ENCODE results near the gene MYO1D. TPM values are rescaled to one million over a fixed set of nuclear protein-coding genes. Genes with fewer than 3 reads are reported as not detected.

MYO1D gene
- total RNA-seq, 4 donors from 2014 or later, result 46.3 to 139 (median 80.0) TPM

DNA sequence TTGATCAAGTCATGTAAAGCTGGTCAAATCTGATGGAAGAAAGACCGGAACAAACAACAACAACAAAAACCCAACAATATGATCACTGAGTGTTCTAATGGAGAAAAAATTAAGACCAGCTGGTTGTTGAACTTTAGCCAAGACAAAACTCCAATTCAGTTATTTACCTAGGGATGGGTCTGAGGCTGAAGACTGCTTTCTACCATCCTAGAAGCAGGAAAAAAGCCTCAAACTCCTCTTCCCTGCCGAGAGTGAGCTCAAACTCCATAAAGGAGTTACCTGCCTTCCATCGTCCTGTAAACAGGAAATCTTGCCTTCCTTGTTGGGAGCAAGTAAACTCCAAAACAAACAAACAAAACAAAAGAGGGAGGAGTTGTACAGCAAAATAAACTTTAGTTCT, 28.0 kb upstream of the MYO1D start:
- TF ChIP-seq, protein P1, sequence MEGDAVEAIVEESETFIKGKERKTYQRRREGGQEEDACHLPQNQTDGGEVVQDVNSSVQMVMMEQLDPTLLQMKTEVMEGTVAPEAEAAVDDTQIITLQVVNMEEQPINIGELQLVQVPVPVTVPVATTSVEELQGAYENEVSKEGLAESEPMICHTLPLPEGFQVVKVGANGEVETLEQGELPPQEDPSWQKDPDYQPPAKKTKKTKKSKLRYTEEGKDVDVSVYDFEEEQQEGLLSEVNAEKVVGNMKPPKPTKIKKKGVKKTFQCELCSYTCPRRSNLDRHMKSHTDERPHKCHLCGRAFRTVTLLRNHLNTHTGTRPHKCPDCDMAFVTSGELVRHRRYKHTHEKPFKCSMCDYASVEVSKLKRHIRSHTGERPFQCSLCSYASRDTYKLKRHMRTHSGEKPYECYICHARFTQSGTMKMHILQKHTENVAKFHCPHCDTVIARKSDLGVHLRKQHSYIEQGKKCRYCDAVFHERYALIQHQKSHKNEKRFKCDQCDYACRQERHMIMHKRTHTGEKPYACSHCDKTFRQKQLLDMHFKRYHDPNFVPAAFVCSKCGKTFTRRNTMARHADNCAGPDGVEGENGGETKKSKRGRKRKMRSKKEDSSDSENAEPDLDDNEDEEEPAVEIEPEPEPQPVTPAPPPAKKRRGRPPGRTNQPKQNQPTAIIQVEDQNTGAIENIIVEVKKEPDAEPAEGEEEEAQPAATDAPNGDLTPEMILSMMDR (IDR thresholded peaks at IDR 0.05; ENCODE audit: low read depth), result no peak

DNA sequence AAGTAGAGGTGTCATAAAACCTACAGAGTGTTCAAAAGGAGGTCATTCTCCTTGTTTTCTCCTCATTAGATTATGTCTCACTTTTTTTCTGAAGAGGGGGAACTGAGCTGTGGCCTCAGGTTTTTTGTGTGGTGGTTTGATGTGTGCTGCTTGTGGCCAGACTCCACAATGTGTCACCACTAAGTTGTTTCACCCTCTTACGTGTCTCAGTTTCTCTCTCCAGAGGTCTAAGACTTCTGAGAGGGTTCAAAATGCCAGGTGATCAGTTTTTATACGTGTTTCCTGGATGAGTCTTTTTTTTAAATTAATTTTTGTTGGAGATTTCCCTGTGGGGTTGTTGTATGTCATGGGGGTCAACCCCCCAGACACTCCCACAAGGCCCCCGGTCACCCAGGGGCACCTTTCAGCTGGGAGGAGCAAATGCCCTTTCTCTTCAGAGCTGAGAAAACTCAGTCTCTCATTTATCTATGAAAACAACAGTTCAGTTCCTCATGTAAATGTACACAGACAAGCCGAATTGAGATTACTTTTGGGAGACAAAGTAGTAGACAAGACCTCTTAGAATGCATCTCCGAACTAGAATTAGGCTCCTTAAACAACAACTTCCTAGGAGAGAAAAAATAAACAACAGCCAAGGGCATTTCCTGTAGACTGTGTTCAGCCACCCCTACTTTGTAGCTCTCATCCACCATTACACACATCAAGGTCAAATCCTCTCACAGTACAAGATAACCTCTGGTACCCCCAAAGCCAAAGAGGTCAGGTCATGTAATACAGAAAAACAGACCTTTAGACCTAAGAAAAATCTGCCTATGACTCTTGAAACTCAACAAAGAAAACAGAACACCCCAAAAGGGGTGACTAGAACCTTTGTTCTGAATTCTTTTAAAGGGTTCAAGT, 27.1 kb upstream of the MYO1D start:
- TF ChIP-seq, protein P1 (IDR thresholded peaks at IDR 0.05; ENCODE audit: low read depth), result no peak

DNA sequence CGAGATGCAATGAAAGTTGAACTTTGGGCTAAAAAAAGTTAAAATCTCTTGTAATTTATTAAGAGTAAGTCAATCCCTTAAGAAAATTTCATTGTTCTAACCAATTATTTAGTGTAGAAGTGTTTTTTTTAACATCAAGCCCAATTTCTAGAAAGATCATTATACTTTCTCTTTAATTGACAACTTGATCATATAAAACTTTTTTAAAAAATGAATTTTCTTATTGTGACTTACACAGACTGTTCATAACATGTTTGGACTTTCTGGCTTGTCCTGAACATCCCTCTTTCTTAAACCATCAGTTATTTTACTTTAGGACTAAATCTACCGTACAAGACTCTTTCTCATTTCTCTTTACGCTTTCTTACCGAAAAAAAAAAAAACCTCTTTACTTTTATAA, 24.8 kb upstream of the MYO1D start:
- TF ChIP-seq, protein P1 (IDR thresholded peaks at IDR 0.05; ENCODE audit: low read depth), result no peak

DNA sequence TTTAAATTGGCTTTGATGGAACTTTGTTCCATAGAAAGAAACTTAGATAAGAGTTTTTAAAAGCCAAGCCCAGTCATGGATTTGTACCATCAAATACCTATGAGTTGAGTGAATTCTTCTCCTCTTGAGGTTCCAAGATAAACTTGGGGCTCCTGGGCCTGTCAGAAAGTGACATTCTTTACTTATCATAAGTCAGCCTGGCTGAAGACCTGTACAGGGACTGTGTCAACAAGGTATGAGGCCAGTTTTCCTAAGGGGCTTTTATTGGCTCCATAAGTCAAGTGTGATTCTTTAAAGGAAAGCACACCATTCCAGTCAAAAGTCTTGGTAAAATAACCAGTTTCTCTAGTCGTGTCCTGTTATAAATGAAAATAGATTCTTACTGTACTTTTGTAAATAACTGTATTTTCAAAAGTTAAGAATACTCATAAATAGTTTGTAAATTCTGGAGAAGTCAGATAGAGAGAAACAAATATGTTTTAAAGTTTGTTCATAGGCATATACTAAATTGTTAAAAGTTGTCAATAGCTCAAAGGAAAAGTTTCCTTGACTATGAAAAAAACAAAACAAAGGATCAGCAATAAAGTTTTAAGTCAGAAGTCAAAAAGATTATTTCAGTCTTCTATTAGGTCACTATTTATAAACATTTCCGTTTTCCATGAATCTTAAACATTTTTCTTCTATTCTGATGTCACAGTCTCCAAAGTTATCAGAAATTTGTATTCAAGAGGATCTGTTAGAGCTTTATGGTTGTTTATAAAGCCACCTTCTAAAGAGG, 22.5 kb upstream of the MYO1D start:
- TF ChIP-seq, protein P1 (IDR thresholded peaks at IDR 0.05; ENCODE audit: low read depth), result no peak

DNA sequence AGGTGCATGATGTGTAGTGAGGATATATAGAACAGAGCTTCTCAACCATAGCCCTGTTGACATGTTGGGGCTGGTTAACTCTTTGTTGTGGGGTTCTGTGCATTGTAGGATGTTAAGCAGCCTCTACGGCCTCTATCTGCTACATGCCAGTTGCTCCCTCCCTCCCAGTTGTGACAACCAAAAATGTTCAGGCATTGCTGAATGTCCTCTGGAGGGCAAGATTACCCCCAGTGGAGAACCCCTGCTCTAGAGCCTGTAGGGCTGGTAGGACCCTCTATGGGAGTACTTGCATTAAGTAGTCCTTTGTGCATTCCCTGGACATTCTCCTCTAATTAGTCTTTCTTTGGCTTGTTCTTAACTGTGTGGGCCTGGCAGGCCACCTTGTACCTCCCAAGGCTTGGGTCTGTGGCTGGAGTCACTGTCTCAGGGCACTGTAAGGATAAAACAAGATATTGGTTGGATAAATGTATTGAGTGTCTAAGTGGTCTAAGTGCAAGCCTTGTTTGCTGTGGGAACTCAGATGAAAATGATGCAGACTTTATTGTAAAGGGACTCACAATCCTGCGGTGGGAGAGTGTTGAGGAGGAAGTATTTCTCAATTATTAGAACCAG, 19.8 kb upstream of the MYO1D start:
- TF ChIP-seq, protein P1 (IDR thresholded peaks at IDR 0.05; ENCODE audit: low read depth), result no peak

DNA sequence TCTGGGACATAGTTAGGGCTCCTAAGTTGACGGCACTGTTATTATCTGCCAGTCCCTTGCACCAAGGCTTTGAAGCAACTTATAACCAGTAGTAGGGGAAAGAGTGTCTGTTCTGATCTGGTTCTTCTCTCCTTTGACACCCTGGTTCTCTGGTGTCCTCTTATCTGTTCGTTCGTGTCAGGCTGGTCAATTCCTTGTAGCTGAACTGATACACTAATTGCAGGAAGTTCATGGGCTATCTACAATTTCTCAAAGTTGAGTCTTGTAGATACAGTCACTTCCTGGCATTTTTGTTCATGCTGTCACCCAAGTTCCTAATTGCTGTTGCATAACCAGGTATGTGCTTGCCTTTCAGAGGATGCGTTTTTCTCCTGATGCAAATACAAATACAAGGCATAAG, 17.3 kb upstream of the MYO1D start:
- TF ChIP-seq, protein P1 (IDR thresholded peaks at IDR 0.05; ENCODE audit: low read depth), result no peak

DNA sequence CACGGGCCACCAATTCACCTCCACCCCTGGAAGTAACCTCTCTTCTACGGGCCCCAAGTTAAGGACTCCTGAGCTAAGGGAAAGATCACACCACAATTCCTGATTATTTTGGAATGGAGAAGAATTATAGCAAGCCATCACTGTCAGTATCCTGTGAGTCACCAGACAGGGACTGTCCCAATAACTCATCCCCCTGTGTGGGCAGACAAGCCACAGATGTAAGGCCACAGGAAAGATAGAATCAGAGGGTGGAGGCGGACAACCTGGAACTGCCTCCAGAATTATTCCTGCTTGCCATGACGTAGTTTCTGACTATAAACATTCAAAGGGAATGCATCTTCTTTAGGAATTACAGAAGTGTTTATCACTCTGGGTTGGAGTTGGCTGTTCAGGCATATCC, 5.8 kb upstream of the MYO1D start:
- TF ChIP-seq, protein P1 (IDR thresholded peaks at IDR 0.05; ENCODE audit: low read depth), result no peak
